ENCODE measurements around the gene UFD1.

UFD1 gene

DNA sequence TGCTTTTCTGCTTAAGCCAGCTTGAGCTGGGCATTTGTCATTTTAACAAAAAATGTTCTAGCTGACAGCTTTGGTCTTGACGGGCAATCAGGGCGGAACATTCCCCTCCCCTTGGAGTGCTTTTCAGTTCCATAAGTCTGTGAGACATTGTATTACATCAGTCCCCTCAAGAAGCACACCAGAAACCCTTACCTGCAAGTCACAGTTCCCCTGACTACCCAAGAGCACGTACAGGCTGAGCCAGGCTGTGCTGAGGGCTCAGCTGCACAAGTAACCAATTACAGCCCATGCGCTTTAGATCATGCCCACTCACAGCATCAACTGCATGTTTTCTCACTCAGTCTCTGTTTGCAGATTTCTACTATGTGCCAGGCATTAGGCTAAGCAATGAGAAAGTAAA lies 66.5 kb downstream of the UFD1 start:
- Mint-ChIP-seq H3K4me3 (no peak overlapping the region), H3K27ac (no peak overlapping the region), H3K4me1 (peaks cover 13 to 18% of the 10 kb centered on the region in 2 donors), H3K36me3 (peaks cover 20 to 32% of the 10 kb centered on the region in 2 donors), H3K27me3 (no peaks in the 10 kb centered on the region), H3K9me3 (no peaks in the 10 kb centered on the region)
- DNase-seq (no peak), ATAC-seq (replicated peaks) (no peak)

- no peak for ATAC-seq (replicated peaks)
- H3K27ac Mint-ChIP-seq: no peak overlapping the region
- no peak overlapping the region for H3K4me3 Mint-ChIP-seq
- peaks cover 11 to 18% of the 10 kb centered on the region in 2 donors for H3K4me1 Mint-ChIP-seq
- no peaks in the 10 kb centered on the region for H3K9me3 Mint-ChIP-seq
- H3K27me3 Mint-ChIP-seq: no peaks in the 10 kb centered on the region
- peaks cover 16 to 35% of the 10 kb centered on the region in 2 donors for H3K36me3 Mint-ChIP-seq
- no peak for DNase-seq
These were observed 67.3 kb downstream of the UFD1 start for GRCh38 chr22:19411690-19412045.

DNA sequence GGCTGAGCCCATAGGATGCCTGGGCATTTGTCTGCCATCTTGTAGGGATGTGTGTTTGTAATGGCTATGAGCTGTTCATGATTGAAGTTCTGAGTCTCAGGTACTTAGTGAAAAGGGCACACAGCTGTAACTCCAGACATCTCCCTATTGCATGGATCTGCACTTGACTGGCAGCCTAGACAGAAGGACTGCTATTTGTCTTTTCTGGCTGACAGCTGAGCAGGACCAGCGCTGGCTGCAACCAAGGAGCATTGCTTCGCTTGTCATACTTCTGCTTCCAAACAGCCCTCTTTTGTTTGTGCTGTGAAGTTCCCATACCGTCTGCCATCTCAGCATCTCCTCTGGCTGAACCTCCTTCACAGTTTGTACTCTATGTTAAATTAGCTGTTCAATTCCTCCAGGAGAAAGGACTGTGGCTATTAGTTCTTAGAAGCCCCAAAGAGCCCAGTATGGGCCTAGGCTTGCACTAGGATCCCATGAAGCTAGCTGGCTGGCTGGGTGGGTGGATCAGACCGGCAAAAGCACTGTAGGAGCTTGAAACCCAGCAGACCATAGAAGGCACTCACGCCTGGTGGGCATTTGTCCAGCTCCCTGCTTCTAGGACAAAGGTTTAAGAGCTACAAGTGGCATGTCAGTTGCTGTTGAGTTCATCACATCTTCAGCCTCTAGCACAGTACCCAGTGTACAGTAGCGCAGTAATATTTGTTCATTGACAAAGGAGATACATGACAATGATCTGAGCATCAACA lies 67.9 kb downstream of the UFD1 start:
- Mint-ChIP-seq H3K4me1 (peaks cover 11 to 18% of the 10 kb centered on the region in 2 donors), H3K4me3 (no peak overlapping the region), H3K27ac (no peak overlapping the region), H3K36me3 (peaks cover 13 to 37% of the 10 kb centered on the region in 2 donors), H3K9me3 (no peaks in the 10 kb centered on the region), H3K27me3 (no peaks in the 10 kb centered on the region)
- ATAC-seq (replicated peaks) (no peak), DNase-seq (no peak)

- ATAC-seq (replicated peaks): no peak
- no peak overlapping the region for H3K27ac Mint-ChIP-seq
- H3K4me1 Mint-ChIP-seq: peaks cover 14 to 29% of the 10 kb centered on the region in 2 donors
- peaks cover 29 to 47% of the 10 kb centered on the region in 2 donors for H3K36me3 Mint-ChIP-seq
- DNase-seq: no peak
- H3K27me3 Mint-ChIP-seq: no peaks in the 10 kb centered on the region
- H3K9me3 Mint-ChIP-seq: no peaks in the 10 kb centered on the region
- H3K4me3 Mint-ChIP-seq: no peak overlapping the region
These were observed 71.1 kb downstream of the UFD1 start for GRCh38 chr22:19407649-19408606.

- peaks cover 29 to 50% of the 10 kb centered on the region in 2 donors for H3K36me3 Mint-ChIP-seq
- peaks cover 8 to 24% of the 10 kb centered on the region in 2 donors for H3K4me1 Mint-ChIP-seq
- no peaks in the 10 kb centered on the region for H3K27me3 Mint-ChIP-seq
- no peak for ATAC-seq (replicated peaks)
- DNase-seq: no peak
- H3K27ac Mint-ChIP-seq: no peak overlapping the region
- no peak overlapping the region for H3K4me3 Mint-ChIP-seq
- H3K9me3 Mint-ChIP-seq: no peaks in the 10 kb centered on the region
These were observed 72.1 kb downstream of the UFD1 start for GRCh38 chr22:19406846-19407245.

GRCh38 chr22:19406281-19406811 lies 72.6 kb downstream of the UFD1 start:
- Mint-ChIP-seq H3K27ac (no peak overlapping the region), H3K4me3 (no peak overlapping the region), H3K9me3 (no peaks in the 10 kb centered on the region), H3K36me3 (peaks cover 33 to 52% of the 10 kb centered on the region in 2 donors), H3K27me3 (no peaks in the 10 kb centered on the region), H3K4me1 (peaks cover 8 to 19% of the 10 kb centered on the region in 2 donors)
- DNase-seq (no peak), ATAC-seq (replicated peaks) (no peak)

- no peak for DNase-seq
- Mint-ChIP-seq H3K9me3 (no peaks in the 10 kb centered on the region), H3K4me1 (peaks cover 8 to 19% of the 10 kb centered on the region in 2 donors), H3K36me3 (peaks cover 36 to 59% of the 10 kb centered on the region in 2 donors), H3K27me3 (no peaks in the 10 kb centered on the region), H3K27ac (no peak overlapping the region), H3K4me3 (no peak overlapping the region)
- ATAC-seq (replicated peaks): no peak
These were observed 73.3 kb downstream of the UFD1 start for GRCh38 chr22:19405652-19406051.

DNA sequence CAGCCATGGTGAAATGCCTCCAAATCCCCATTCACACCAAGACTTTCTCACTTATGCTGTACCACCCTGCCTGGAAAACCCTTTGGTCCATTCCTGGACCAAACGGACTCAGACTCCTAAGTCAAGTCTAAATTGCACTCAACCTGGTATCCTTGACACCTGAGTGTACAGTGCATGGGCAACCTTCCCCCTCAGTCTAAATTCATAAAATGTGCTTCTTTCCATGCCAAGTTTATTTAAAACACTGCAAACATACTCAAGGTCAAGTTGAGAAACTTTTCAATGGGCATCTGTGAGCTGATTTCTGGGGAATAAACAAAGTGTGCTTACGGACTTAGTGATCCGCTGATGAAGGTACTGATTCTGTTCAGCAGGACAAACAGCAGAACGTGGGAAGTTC lies 73.9 kb downstream of the UFD1 start:
- Mint-ChIP-seq H3K27me3 (no peaks in the 10 kb centered on the region), H3K4me1 (peaks cover 8 to 19% of the 10 kb centered on the region in 2 donors), H3K4me3 (no peak overlapping the region), H3K9me3 (no peaks in the 10 kb centered on the region), H3K27ac (no peak overlapping the region), H3K36me3 (peaks cover 42 to 64% of the 10 kb centered on the region in 2 donors)
- ATAC-seq (replicated peaks) (no peak), DNase-seq (no peak)

DNA sequence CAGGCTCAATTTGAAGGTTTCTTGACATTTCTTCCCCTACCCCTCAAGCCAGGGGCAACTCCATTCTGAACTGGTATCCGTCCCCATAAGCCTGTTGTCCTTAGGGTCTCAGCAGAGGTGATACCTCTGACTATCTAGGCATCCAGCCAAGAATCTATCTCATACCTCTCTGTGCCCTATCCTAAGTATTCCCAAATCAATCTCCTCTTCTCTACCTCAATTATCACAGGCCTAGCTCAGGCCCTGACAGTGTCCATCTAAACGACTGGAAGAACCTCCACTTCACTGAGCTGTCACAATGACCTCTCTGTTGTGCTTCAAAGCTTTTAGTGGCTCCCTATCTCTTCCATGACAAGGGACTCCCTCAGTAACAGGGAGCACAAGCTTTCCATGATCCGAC lies 74.3 kb downstream of the UFD1 start:
- no peak for DNase-seq
- Mint-ChIP-seq H3K27ac (no peak overlapping the region), H3K27me3 (no peaks in the 10 kb centered on the region), H3K36me3 (peaks cover 41 to 62% of the 10 kb centered on the region in 2 donors), H3K4me3 (no peak overlapping the region), H3K4me1 (peaks cover 8 to 19% of the 10 kb centered on the region in 2 donors), H3K9me3 (no peaks in the 10 kb centered on the region)
- no peak for ATAC-seq (replicated peaks)

DNA sequence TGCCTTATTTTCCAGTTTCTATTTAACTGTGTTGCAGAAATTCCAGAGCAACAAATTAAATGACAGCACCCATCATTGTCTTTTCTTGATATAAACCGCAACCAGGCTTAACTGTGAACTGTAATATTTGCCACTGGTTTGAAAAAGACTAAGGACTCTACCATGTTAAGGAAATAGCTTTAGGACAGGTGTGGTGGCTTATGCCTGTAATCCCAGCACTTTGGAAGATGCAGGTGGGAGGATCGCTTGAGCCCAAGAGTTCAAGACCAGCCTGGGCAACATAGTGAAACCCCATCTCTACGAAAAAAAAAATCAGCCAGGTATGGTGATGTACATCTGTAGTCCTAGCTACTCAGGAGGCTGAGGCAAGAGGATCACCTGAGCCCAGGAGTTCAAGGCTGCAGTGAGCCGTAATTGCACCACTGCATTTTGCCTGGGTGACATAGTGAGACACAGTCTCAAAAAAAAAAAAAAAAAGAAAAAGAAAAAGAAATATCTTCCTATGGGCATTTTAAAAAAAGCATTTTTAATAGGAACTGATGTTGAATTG lies 76.3 kb downstream of the UFD1 start:
- H3K9me3 Mint-ChIP-seq: no peaks in the 10 kb centered on the region
- H3K4me1 Mint-ChIP-seq: peaks cover 8 to 19% of the 10 kb centered on the region in 2 donors
- no peak overlapping the region for H3K4me3 Mint-ChIP-seq
- H3K27me3 Mint-ChIP-seq: no peaks in the 10 kb centered on the region
- ATAC-seq (replicated peaks): no peak
- H3K36me3 Mint-ChIP-seq: peaks cover 43 to 67% of the 10 kb centered on the region in 2 donors
- H3K27ac Mint-ChIP-seq: no peak overlapping the region
- DNase-seq: no peak

GRCh38 chr22:19401483-19401882 lies 77.5 kb downstream of the UFD1 start:
- Mint-ChIP-seq H3K36me3 (peaks cover 49 to 63% of the 10 kb centered on the region in 2 donors), H3K4me1 (peaks cover 8 to 19% of the 10 kb centered on the region in 2 donors), H3K9me3 (no peaks in the 10 kb centered on the region), H3K4me3 (no peak overlapping the region), H3K27ac (no peak overlapping the region), H3K27me3 (no peaks in the 10 kb centered on the region)
- ATAC-seq (replicated peaks) (no peak), DNase-seq (no peak)

- Mint-ChIP-seq H3K4me1 (peaks cover 8 to 19% of the 10 kb centered on the region in 2 donors), H3K27ac (no peak overlapping the region), H3K9me3 (no peaks in the 10 kb centered on the region), H3K27me3 (no peaks in the 10 kb centered on the region), H3K36me3 (peaks cover 48 to 58% of the 10 kb centered on the region in 2 donors), H3K4me3 (no peak overlapping the region)
- no peak for DNase-seq
- no peak for ATAC-seq (replicated peaks)
These were observed 78.1 kb downstream of the UFD1 start for GRCh38 chr22:19400881-19401280.
